ENCODE data around the gene RNF34. TPM values are rescaled to one million over a fixed set of nuclear protein-coding genes. Genes with fewer than 3 reads are reported as not detected.

The RNF34 gene
- total and polyA plus RNA-seq, 10 donors, result 20.8 to 62.6 (median 52.0) TPM

- TF ChIP-seq CTCF (IDR thresholded peaks at IDR 0.05 in 8 of 11, conservative IDR thresholded peaks at IDR 0.05 in 3 of 11) (no peak), POLR2AphosphoS5 (IDR thresholded peaks at IDR 0.05) (no peak), POLR2A (IDR thresholded peaks at IDR 0.05) (no peak)
- 88 to 95% (median 90%) methylated on average over 17 to 23 of the region's 23 CpGs for WGBS, 5 donors
- Histone ChIP-seq H3K9me3 (no peaks in the 10 kb centered on the region), H3K27ac (no peak overlapping the region), H3K4me3 (no peak overlapping the region), H3K36me3 (peaks cover 0 to 31% (median 10%) of the 10 kb centered on the region in 6 donors), H3K4me1 (peaks cover 4 to 84% (median 34%) of the 10 kb centered on the region in 6 donors), H3K27me3 (replicated peaks in 1 of 7) (no peaks in the 10 kb centered on the region)
- peak; percentile 62 for DNase-seq
- intact Hi-C loops (cut with DNase I; ENCODE audit: low total_unique reads), result no loop called here
Observed at GRCh38 chr12:121455766-121456420, 56.0 kb downstream of the RNF34 start.

- TF ChIP-seq CTCF (IDR thresholded peaks at IDR 0.05 in 8 of 11, conservative IDR thresholded peaks at IDR 0.05 in 3 of 11) (no peak), POLR2A (IDR thresholded peaks at IDR 0.05) (no peak), POLR2AphosphoS5 (IDR thresholded peaks at IDR 0.05) (no peak)
- 83 to 87% (median 84%) methylated on average over 8 of the region's 8 CpGs for WGBS, 5 donors
- Histone ChIP-seq H3K27ac (no peak overlapping the region), H3K27me3 (replicated peaks in 1 of 7) (no peaks in the 10 kb centered on the region), H3K4me3 (no peak overlapping the region), H3K36me3 (peaks cover 0 to 24% (median 8%) of the 10 kb centered on the region in 6 donors), H3K9me3 (no peaks in the 10 kb centered on the region), H3K4me1 (peaks cover 0 to 84% (median 32%) of the 10 kb centered on the region in 6 donors)
- peak; percentile 33 for DNase-seq
- intact Hi-C loops (cut with DNase I; ENCODE audit: low total_unique reads), result no loop called here
Observed at GRCh38 chr12:121456551-121456950, 56.6 kb downstream of the RNF34 start.

GRCh38 chr12:121461048-121461447 is 61.1 kb downstream of the RNF34 start:
- no peak overlapping the region for H3K27ac ChIP-seq
- 78 to 87% (median 79%) methylated on average over 5 of the region's 5 CpGs for WGBS, 5 donors
- TF ChIP-seq POLR2A (IDR thresholded peaks at IDR 0.05), result no peak
- TF ChIP-seq POLR2AphosphoS5 (IDR thresholded peaks at IDR 0.05), result no peak
- TF ChIP-seq CTCF (IDR thresholded peaks at IDR 0.05 in 8 of 11, conservative IDR thresholded peaks at IDR 0.05 in 3 of 11), result no peak
- H3K9me3 ChIP-seq, result no peaks in the 10 kb centered on the region
- H3K4me1 ChIP-seq, result peaks cover 8 to 78% (median 30%) of the 10 kb centered on the region in 6 donors
- no peaks in the 10 kb centered on the region for H3K27me3 ChIP-seq (replicated peaks in 1 of 7)
- H3K36me3 ChIP-seq, result peaks cover 0 to 10% (median 0%) of the 10 kb centered on the region in 6 donors
- H3K4me3 ChIP-seq, result no peak overlapping the region
- DNase-seq, result peak; percentile 25
- intact Hi-C loops (cut with DNase I; ENCODE audit: low total_unique reads), result no loop called here

- no peak for DNase-seq
- TF ChIP-seq POLR2A (IDR thresholded peaks at IDR 0.05) (no peak), POLR2AphosphoS5 (IDR thresholded peaks at IDR 0.05) (peak in 1 of 3 donors; percentile 10)
- Histone ChIP-seq H3K4me1 (peaks cover 15 to 73% (median 45%) of the 10 kb centered on the region in 6 donors), H3K36me3 (peaks cover 0 to 6% (median 0%) of the 10 kb centered on the region in 6 donors), H3K4me3 (no peak overlapping the region), H3K27me3 (replicated peaks in 1 of 7) (no peaks in the 10 kb centered on the region), H3K27ac (no peak overlapping the region), H3K9me3 (no peaks in the 10 kb centered on the region)
- WGBS, 5 donors, result 94 to 97% (median 95%) methylated on average over 11 to 13 of the region's 13 CpGs
- intact Hi-C loops (cut with DNase I; ENCODE audit: low total_unique reads), result no loop called here
Observed at GRCh38 chr12:121464331-121464730, 64.4 kb downstream of the RNF34 start.

Data from spleen (tissue), 11 donors.